BLaER1 treated with 17β-estradiol and CSF1 and Interleukin-3, amounts not matched to agents 10 nM and 100 nM (cell line): ENCODE measurements around the gene CLCN5.

ENCODE experiments used
- H3K27ac ChIP-seq, 11 experiments: shearing (Covaris generic); formaldehyde crosslinking; 2 replicates each; pipeline ENCODE4 v1.8.1; 2022
- H3K27me3 ChIP-seq, 11 experiments: shearing (Covaris generic); formaldehyde crosslinking; 2 replicates each; pipeline ENCODE4 v1.8.1; 2022
- H3K36me3 ChIP-seq, 11 experiments: shearing (Covaris generic); formaldehyde crosslinking; 2 replicates each; pipeline ENCODE4 v1.8.1; 2022
- H3K4me1 ChIP-seq, 10 experiments: shearing (Covaris generic); formaldehyde crosslinking; 2 replicates each; pipeline ENCODE4 v1.8.1; 2022
- H3K4me2 ChIP-seq, 11 experiments: shearing (Covaris generic); formaldehyde crosslinking; 2 replicates each; pipeline ENCODE4 v1.8.1; 2022
- H3K4me3 ChIP-seq, 10 experiments: shearing (Covaris generic); formaldehyde crosslinking; 2 replicates each; pipeline ENCODE4 v1.8.1; 2022
- H3K9ac ChIP-seq, 11 experiments: shearing (Covaris generic); formaldehyde crosslinking; 2 replicates each; pipeline ENCODE4 v1.8.1; 2022
- H3K9me3 ChIP-seq, 11 experiments: shearing (Covaris generic); formaldehyde crosslinking; replicated peaks in 1 of 11; 2 replicates each; pipeline ENCODE4 v1.8.1; 2022
- H4K20me1 ChIP-seq, 11 experiments: shearing (Covaris generic); formaldehyde crosslinking; 2 replicates each; pipeline ENCODE4 v1.8.1; 2022
- Cebpa-rat ChIP-seq, 11 experiments: shearing (Covaris generic); IDR thresholded peaks; 2 replicates each; pipeline ENCODE4 v1.8.1; 2022

Gene CLCN5

DNA sequence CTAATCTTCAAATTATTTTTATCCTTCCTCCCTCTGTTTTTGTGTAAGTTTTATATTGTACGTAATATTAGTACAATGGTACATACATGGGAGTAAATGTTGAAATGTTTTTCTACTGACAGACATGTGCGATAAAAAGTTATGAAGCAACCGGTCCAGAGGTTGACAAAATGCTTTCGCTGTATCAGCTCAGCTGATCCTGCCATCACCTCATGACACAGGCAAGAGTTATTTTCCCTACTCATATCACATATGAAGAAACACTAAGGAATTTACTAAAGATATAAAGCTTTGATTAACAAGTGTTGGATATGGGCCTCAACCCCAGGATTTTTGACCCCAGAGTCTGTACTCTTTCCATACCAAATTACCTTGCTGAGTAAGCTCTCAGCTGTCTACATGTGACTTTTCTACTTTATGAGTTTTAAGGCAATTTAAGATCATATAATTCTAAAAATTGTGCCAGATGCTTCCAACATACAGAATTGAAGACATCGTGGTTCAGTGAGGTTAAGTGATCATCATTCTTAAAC, 50.0 kb downstream of the CLCN5 start:
- Histone ChIP-seq H3K9ac (no peak overlapping the region), H3K36me3 (peaks cover 0 to 14% (median 0%) of the 10 kb centered on the region in 11 experiments; a peak in 1 of 22 replicates), H3K4me2 (no peak overlapping the region), H3K27me3 (peaks cover 46 to 79% (median 69%) of the 10 kb centered on the region in 11 experiments), H3K9me3 (peaks cover 0 to 21% (median 4%) of the 10 kb centered on the region in 11 experiments; a peak in 10 of 22 replicates), H3K4me3 (no peak overlapping the region), H3K27ac (no peak overlapping the region), H3K4me1 (peaks cover 0 to 6% (median 0%) of the 10 kb centered on the region in 10 experiments; a peak in 4 of 20 replicates), H4K20me1 (peaks cover 0 to 5% (median 0%) of the 10 kb centered on the region in 11 experiments; a peak in 1 of 22 replicates)
- TF ChIP-seq Cebpa-rat (IDR thresholded peaks at IDR 0.05), result no peak

DNA sequence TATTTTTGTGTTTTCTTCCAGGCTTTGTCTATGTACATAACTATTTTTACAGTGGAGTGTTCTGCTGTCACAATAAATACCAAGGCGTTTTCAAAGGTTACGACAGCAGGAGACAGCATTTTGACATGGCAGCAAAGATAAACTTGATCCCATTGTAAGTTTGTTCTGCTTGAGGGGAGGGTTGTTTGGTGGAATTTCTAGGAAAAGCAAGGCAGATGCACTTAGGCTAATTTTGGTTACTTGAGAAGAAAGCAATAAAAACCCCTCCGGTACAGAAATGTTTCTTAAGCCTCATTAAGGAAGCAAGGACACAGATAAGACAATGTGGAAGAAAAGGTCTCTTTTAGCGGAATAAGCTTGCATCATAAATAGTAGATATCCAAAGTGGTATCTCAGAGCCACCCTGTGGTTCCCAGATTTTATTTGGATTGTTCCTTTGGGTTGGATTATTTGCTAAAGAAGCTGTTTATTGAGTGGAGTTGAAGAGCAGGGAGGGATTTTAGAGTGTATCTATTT, 54.3 kb downstream of the CLCN5 start:
- H3K4me2 ChIP-seq, result no peak overlapping the region
- H3K9ac ChIP-seq, result no peak overlapping the region
- H4K20me1 ChIP-seq, result peaks cover 0 to 6% (median 0%) of the 10 kb centered on the region in 11 experiments; a peak in 3 of 22 replicates
- peaks cover 76 to 97% (median 93%) of the 10 kb centered on the region in 11 experiments for H3K27me3 ChIP-seq
- no peak for TF ChIP-seq Cebpa-rat (IDR thresholded peaks at IDR 0.05)
- no peak overlapping the region for H3K27ac ChIP-seq
- no peak overlapping the region for H3K4me3 ChIP-seq
- H3K4me1 ChIP-seq, result peaks cover 0 to 16% (median 0%) of the 10 kb centered on the region in 10 experiments; a peak in 5 of 20 replicates
- no peaks in the 10 kb centered on the region for H3K9me3 ChIP-seq
- H3K36me3 ChIP-seq, result peaks cover 0 to 14% (median 0%) of the 10 kb centered on the region in 11 experiments; a peak in 1 of 22 replicates

DNA sequence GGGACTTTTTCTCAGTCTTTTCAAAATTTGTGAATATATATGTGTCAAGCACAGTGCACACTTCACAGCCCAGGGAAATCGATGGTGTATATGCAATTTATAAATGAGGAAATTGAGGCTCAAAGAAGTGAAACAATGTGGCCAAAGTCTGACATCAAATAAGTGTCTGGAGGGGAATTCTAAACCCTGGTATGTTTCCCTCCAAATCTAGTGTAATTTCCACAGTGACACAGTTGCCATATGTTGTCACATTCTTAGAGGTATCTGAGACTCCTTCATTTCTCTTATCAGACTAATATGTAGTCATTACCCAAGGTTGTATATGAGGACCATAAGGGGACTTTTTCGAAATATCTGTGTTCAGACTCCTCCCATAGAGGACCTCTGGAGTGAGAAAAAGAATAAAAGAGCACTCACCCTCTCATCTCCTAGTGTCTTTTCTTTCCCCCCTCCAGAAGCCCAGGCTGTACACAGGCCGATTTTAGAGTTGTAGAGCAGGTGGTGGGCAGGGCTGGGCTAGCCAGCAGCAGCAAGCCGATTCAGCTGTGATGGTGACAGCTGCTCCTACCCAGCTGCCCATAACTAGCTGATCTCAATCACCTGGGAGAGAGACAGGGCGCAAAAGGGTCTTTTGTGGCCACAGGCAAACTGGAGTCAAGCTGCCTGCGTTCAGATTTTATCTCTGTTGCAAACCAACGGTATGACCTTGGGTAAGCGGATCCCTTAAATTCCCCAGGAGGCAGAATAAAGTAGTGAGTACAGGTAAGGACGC, 55.1 kb downstream of the CLCN5 start:
- Histone ChIP-seq H3K36me3 (peaks cover 0 to 14% (median 0%) of the 10 kb centered on the region in 11 experiments; a peak in 1 of 22 replicates), H3K27me3 (peaks cover 82 to 97% (median 96%) of the 10 kb centered on the region in 11 experiments), H3K4me3 (no peak overlapping the region), H3K4me2 (peak overlapping the region in 2 of 11 experiments; percentile 11 to 29; a peak in 2 of 22 replicates), H3K4me1 (peaks cover 0 to 16% (median 0%) of the 10 kb centered on the region in 10 experiments; a peak in 5 of 20 replicates), H3K9me3 (no peaks in the 10 kb centered on the region), H3K9ac (no peak overlapping the region), H3K27ac (no peak overlapping the region), H4K20me1 (peaks cover 0 to 8% (median 0%) of the 10 kb centered on the region in 11 experiments; a peak in 3 of 22 replicates)
- no peak for TF ChIP-seq Cebpa-rat (IDR thresholded peaks at IDR 0.05)

DNA sequence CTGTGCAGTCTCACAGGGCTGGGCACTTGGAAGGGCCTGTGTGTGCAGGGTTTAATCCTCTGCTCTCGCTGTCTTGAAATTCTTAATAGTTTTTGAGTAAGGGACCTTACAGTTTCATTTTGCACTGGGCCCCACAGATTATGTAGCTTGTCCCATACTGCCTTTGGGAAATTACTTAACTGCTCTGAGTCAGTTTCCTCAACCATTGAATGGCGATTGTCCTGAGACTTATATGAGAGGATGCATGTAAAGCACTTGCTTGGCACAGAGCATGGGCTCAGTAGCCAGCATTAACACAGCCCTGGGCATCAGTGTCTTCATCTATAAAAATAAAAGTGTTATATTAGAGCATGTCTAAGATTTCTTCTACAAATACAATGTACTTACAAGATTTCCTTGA, 55.8 kb downstream of the CLCN5 start:
- Histone ChIP-seq H3K4me2 (peak overlapping the region in 2 of 11 experiments; percentile 11 to 29; a peak in 1 of 22 replicates), H3K36me3 (peaks cover 0 to 14% (median 0%) of the 10 kb centered on the region in 11 experiments; a peak in 1 of 22 replicates), H4K20me1 (peaks cover 0 to 14% (median 0%) of the 10 kb centered on the region in 11 experiments; a peak in 3 of 22 replicates), H3K9ac (no peak overlapping the region), H3K9me3 (no peaks in the 10 kb centered on the region), H3K27ac (no peak overlapping the region), H3K27me3 (peaks cover 88 to 98% (median 97%) of the 10 kb centered on the region in 11 experiments), H3K4me3 (no peak overlapping the region), H3K4me1 (peaks cover 0 to 16% (median 0%) of the 10 kb centered on the region in 10 experiments; a peak in 5 of 20 replicates)
- TF ChIP-seq Cebpa-rat (IDR thresholded peaks at IDR 0.05), result no peak

DNA sequence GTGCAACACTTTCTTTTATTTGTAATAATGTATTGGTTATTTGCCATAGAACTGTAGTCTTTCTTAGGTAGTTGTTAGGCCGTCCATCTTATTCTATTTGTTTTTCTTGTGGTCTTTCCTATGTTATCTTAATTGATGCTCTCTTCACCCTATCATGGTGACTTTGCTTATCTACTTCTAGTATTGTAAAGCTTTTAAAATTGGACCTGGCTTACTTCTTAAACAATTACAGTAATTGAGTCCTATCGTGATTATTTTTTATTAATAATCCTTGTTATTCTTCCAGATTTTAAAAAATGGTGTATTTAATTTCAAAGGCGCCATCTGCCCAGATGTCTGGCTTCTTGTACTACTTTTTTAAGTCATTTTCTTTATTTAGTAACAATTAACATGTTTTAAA, 63.7 kb downstream of the CLCN5 start:
- H3K4me3 ChIP-seq, result no peak overlapping the region
- peaks cover 0 to 17% (median 0%) of the 10 kb centered on the region in 11 experiments; a peak in 3 of 22 replicates for H4K20me1 ChIP-seq
- H3K27me3 ChIP-seq, result peaks cover 88 to 100% (median 95%) of the 10 kb centered on the region in 11 experiments
- H3K36me3 ChIP-seq, result no peaks in the 10 kb centered on the region
- no peak for TF ChIP-seq Cebpa-rat (IDR thresholded peaks at IDR 0.05)
- H3K9ac ChIP-seq, result no peak overlapping the region
- no peak overlapping the region for H3K4me2 ChIP-seq
- H3K9me3 ChIP-seq, result peaks cover 0 to 8% (median 0%) of the 10 kb centered on the region in 11 experiments; a peak in 4 of 22 replicates
- H3K4me1 ChIP-seq, result no peaks in the 10 kb centered on the region
- no peak overlapping the region for H3K27ac ChIP-seq

DNA sequence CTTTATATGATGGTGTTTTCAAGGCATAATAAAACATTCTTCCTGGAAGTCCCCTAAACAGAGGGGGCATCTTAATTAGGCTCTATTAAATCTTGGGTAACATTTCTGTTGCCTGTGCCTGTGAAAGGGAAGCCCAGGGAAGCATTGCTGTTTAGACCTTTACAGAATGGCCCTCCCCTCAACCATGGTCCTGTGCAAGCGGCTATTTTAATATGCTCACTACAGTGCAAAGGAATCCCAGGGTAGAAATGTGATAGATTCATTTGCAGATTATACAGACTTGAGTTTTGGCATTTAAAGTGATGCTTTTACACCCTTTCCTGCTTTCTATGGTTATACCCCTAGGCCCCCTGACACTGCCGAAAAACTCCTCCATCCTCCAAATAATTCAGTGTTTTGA, 65.3 kb downstream of the CLCN5 start:
- TF ChIP-seq Cebpa-rat (IDR thresholded peaks at IDR 0.05), result no peak
- Histone ChIP-seq H3K4me1 (peaks cover 0 to 9% (median 0%) of the 10 kb centered on the region in 10 experiments; a peak in 4 of 20 replicates), H3K27me3 (peaks cover 88 to 100% (median 95%) of the 10 kb centered on the region in 11 experiments)

DNA sequence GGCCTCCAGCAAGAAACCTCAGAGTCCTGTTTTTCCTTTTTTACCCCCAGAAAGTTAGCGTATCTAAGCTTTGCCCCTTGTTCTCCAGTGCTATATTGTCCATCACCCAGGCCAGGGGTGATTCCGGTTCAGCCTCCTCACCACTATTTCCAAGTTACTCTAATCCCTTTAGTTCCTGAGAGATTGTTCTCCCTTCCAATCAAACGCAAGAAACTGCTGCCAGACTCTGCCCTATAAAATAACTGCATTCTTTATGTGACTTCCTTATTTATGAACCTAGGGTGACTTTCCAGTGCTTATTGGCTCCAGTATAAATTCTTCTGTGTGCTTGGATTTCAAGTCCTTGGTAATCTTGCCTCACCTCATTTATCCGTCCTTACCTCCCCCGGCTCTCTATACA, 65.7 kb downstream of the CLCN5 start:
- no peak overlapping the region for H3K4me2 ChIP-seq
- peaks cover 0 to 14% (median 0%) of the 10 kb centered on the region in 10 experiments; a peak in 4 of 20 replicates for H3K4me1 ChIP-seq
- peaks cover 88 to 100% (median 95%) of the 10 kb centered on the region in 11 experiments for H3K27me3 ChIP-seq
- no peak for TF ChIP-seq Cebpa-rat (IDR thresholded peaks at IDR 0.05)
- peaks cover 0 to 3% (median 0%) of the 10 kb centered on the region in 11 experiments; a peak in 3 of 22 replicates for H4K20me1 ChIP-seq
- no peak overlapping the region for H3K27ac ChIP-seq
- H3K36me3 ChIP-seq, result no peaks in the 10 kb centered on the region
- peaks cover 0 to 9% (median 0%) of the 10 kb centered on the region in 11 experiments; a peak in 4 of 22 replicates for H3K9me3 ChIP-seq
- H3K9ac ChIP-seq, result no peak overlapping the region
- H3K4me3 ChIP-seq, result no peak overlapping the region

More for the DNA sequence above, 65.3 kb downstream of the CLCN5 start:
- H3K36me3 ChIP-seq, result no peaks in the 10 kb centered on the region
- peaks cover 0 to 9% (median 0%) of the 10 kb centered on the region in 11 experiments; a peak in 4 of 22 replicates for H3K9me3 ChIP-seq
- no peak overlapping the region for H3K4me2 ChIP-seq
- H3K9ac ChIP-seq, result no peak overlapping the region
- no peak overlapping the region for H3K27ac ChIP-seq
- no peak overlapping the region for H3K4me3 ChIP-seq
- H4K20me1 ChIP-seq, result peaks cover 0 to 8% (median 0%) of the 10 kb centered on the region in 11 experiments; a peak in 2 of 22 replicates

DNA sequence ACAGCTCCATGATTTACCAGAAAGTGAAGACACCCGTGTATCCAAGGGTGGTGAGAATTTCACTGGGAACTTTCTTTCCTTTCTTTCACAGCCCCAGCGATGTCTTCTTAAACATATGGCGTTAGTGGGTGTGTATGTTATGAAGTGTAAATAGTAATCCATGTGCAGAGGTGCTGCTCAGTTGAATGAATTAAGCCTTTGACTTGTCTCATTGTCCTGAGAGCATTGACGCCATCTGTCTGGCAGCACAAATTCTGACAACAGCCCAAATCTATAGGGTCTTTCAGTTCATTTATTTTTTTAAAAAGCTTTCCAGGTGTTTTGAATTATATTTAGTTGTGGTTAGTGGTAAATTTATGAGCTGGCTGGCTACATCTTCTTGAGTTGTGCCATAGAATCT, 69.4 kb downstream of the CLCN5 start:
- no peak for TF ChIP-seq Cebpa-rat (IDR thresholded peaks at IDR 0.05)
- Histone ChIP-seq H3K9ac (no peak overlapping the region), H3K4me2 (no peak overlapping the region), H3K4me3 (no peak overlapping the region), H3K27ac (no peak overlapping the region), H3K4me1 (peaks cover 0 to 49% (median 0%) of the 10 kb centered on the region in 10 experiments; a peak in 6 of 20 replicates), H3K36me3 (no peaks in the 10 kb centered on the region), H3K9me3 (peaks cover 0 to 9% (median 0%) of the 10 kb centered on the region in 11 experiments; a peak in 4 of 22 replicates), H3K27me3 (peaks cover 95 to 100% (median 99%) of the 10 kb centered on the region in 11 experiments), H4K20me1 (peaks cover 0 to 6% (median 0%) of the 10 kb centered on the region in 11 experiments; a peak in 1 of 22 replicates)
